Dermis blood vessel endothelial cell (primary cell): ENCODE results near the gene ZDHHC4. TPM values are rescaled to one million over a fixed set of nuclear protein-coding genes. Genes with fewer than 3 reads are reported as not detected.
"Not testable (repeated sequence)": the region's sequence is repeated elsewhere in the genome, so short reads cannot be mapped to it uniquely, and the experiment has no call there.

Experiments
- DNase-seq: peaks from one replicate; pipeline ENCODE4 v3.0.0; 2010
- total RNA-seq: library from RNA; depleted of rRNA; stranded (reverse); fragments of >200 nt; gene quantifications from 2 replicates; pipeline ENCODE4 v1.2.3, GENCODE V29; 2014

The ZDHHC4 gene
- total RNA-seq, 1 donor from 2014 or later, result 37.1 TPM

DNA sequence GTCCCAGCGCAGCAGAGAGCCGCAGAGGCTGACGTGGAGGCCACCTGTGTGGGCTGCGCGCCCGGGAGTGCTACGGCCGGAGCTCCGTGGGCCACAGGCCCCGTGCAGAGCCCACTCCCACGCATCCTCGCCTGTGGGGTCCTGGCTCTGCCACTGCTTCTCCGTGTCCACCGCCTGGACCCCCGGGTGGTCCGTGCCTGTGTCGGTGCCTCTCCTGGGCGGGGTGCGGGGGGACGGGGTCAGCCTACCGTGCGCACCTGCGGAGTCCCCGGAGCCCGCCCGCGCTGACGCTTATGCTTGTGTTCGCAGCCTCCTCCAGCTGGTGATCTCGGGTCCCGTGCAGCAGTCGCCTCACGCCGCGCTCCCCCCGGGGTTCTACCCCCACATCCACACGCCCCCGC is 30.4 kb downstream of the ZDHHC4 start:
- no peak for DNase-seq

DNA sequence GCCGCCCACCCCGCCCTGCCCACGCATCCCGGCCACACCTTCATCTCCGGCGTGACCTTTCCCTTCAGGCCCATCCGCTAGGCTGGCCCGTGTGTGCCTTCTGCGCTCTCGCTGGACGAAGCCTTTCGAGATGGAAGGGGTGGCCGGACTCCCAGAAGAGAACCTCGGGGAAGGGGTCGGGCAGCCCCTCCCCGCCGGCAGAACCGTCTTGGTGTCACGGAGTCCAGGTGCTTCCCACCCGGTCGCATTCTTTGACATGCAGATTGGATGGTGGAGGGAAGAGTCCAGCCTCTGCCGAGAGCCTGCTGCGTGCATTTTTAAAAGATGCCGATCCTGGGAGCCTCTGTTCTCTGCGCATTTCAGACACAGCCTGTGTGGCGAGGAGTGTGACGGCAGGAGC is 30.8 kb downstream of the ZDHHC4 start:
- DNase-seq, result no peak

DNA sequence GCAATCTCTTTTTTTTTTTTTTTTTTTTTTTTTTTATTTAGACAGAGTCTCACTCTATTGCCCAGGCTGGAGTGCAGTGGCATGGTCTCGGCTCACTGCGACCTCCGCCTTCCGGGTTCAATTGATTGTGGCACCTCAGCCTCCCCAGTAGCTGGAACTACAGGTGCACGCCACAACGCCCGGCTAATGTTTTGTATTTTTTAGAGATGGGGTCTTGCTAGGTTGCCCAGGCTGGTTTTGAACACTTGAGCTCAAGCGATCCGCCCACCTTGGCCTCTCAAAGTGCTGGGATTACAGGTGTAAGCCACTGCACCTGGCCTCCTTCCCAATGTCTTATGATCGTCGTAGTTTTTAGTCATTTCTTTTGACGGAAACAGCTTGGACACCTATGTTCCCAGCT is 31.5 kb downstream of the ZDHHC4 start:
- no peak for DNase-seq

DNA sequence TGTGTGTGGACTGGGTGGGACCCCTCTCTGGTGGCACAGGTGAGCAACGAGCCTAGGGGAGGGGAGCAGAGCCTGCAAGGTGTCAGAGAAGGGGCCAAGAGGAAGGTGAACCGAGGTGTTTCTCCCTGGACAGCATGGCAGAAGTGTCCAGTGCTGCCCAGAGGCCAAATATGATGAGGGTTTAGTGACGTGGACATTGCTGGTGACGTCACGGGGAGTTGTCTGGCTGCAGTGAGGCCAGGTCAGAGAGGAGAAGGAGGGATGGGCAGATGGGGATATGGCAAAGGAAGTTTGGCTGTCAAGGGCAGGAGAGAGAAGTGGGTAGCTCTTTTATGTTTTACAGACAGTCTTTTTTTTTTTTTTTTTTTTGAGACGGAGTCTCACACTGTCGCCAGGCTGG is 35.6 kb downstream of the ZDHHC4 start:
- DNase-seq, result no peak

DNA sequence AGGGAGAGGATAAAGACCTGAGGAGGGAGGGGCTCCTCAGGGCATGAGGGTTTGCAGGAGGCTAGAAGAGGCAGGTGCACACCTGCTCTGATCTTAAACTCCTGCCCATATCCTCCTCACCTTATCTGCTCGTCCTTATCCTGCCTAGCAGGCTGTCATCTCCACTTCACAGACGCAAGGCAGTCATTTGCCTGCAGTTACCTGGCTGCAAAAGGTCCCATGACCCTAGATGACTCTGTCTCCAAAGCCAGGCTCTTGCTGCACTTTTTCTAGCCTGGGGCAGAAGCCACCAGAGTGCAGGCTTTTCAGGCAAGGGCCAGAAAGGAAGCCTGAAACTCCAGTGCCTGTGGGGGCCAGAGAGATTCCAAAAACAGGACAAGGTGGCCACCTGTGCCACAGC is 36.5 kb downstream of the ZDHHC4 start:
- no peak for DNase-seq

DNA sequence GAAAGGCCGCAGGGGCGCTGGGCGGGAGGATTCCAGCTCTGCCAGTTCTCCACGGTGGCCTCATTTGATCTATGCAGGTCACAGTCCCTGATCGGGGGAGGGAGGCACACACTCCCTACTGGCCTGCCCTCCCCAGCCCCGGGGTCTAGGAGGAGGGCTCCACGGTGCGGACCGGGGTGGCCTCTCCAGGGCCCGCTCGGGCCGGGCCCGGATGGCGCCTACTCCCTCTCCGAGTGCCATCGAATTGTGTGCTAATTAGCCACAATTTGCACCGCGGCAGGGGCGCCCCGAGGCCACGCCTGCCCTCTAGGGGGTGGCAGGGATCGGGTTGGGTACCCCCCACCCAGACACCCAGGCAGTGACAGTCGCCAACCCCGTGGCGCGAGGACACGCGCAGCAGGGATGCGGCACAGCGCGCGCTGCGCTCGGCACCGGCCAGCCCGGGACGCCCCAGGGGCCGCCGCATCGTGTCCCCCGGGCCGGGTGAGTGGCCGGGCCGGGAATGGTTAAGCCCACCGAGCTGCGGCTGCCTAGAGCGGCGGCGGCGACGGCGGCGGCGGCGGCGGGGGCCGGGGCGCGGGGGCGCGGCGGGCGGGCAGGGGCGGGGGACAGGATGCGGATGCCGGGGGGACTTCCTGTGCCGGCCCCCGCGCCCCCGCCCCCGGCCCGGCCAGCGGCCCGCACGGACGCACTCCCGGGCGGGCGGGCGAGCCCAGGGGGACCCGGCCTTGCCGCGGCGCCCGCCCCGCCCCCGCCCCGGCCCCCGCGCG is 37.9 kb downstream of the ZDHHC4 start, which contains the start of gene ZNF853:
TSS of gene ZNF853 (plus strand) at position 658 of the 770 bp plus-strand sequence. CDS start 565 bp downstream, outside the sequence.
- no peak for DNase-seq

DNA sequence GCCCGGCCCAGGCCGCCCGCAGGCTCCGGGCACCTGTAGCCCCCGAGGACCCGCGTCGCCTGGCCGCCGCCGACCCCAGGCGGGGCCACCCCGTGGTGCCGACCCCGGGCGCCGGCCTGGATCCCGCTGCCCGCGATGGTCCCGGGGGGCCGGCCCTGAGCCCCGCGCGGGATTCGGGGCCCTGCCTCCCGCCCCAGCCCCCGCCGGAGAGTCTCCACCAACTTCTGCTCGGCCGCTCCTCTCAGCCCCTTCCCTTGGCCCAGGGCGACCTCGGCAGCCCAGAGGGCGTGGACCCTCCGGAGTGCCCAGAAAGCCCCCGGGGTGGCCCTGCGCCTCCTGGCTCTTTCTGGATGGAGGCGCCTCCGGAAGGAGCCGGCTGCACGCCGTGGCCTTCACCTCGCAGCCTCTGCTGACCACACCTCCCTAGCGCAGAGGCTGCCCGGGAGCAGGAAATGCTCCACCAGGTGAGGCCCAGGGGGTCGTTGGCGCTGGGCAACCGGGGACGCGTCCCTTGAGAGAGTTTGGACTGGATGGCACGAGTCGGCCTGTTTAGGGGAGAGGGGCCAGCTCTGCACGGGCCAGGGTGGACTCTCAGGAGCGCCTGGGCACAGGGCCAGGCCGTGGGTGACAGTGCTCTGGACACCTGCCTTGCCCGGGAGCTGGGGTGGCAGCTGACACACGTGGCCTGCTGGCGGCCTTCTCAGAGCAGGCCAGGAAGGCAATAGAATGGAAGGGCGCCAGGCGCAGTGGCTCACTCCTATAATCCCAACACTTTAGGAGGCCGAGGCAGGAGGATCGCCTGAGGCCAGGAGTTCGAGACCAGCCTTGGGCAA is 38.7 kb downstream of the ZDHHC4 start:
- DNase-seq, result no peak

DNA sequence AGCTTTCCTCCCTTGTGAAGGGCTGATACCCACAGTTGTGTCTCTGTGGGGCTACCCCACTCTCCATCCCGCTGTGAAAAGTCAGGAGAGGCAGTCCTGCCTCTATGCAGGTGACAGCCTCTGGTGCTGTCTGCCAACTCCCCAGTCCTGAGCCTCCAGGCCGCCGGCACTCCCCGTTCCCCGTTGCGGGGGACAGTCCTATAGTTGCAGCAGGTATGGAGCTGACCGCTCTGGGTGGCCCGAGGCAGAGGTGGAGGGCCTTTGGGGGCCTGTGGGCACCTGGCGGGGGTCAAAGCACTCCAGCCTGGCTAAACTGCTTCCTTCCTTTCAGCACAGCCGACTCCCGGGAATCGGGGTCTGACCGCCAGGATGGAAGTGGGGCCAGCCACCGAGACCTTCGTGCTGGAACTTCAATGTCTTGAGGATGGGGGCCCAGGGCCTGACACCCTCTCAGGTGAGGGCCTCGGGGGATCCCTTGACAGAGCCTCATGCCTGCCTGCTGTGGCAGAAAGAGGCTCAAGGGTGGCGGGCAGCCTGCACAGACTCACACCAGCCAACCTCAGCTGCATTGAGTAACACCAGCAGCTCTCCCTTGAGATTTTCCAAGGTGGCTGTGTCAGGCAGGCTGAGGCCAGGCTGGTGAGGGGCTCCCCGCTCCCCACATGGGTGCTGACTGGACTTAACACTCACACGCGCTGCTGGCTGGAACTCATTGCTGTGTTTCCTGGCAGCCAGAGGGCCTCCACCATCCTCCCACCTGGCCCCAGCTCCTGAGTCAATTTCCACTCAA is 39.8 kb downstream of the ZDHHC4 start:
- no peak for DNase-seq

DNA sequence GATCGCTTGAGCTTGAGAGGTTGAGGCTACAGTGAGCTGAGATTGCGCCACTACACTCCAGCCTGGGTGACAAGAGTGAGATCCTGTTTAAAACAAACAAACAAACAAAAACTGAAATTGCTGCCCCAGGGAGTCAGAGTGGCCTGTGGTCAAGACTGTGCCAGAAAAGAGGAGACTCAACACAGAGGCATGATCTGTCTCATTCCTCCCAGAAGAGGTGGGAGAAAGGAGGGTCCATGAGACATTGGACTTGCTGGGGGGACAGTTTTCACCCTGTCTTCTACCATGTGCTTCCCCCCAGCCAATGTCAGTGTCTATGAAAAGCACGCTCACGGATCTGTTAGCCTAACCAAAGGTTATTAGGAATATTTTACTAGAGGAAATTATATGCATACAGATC is 41.4 kb downstream of the ZDHHC4 start:
- no peak for DNase-seq

DNA sequence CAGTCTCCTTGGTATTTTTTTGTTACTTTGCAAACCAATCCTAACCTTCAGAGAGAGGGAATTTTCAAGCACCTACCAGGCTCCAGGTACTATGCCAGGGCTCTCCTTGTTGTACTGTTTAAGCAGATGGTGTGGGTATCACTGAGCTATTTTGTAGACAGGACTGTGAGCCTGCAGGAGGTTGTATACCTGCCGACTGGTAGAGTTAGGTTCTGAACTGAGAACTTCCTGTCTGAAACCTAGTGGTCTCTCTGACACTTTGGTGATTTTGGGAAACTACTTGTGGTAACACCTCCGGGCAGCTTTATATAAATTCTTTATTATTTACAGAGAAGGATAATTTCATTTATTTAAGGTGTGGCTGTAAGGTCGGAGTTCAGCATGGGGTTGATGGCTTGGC is 42.7 kb downstream of the ZDHHC4 start:
- no peak for DNase-seq

DNA sequence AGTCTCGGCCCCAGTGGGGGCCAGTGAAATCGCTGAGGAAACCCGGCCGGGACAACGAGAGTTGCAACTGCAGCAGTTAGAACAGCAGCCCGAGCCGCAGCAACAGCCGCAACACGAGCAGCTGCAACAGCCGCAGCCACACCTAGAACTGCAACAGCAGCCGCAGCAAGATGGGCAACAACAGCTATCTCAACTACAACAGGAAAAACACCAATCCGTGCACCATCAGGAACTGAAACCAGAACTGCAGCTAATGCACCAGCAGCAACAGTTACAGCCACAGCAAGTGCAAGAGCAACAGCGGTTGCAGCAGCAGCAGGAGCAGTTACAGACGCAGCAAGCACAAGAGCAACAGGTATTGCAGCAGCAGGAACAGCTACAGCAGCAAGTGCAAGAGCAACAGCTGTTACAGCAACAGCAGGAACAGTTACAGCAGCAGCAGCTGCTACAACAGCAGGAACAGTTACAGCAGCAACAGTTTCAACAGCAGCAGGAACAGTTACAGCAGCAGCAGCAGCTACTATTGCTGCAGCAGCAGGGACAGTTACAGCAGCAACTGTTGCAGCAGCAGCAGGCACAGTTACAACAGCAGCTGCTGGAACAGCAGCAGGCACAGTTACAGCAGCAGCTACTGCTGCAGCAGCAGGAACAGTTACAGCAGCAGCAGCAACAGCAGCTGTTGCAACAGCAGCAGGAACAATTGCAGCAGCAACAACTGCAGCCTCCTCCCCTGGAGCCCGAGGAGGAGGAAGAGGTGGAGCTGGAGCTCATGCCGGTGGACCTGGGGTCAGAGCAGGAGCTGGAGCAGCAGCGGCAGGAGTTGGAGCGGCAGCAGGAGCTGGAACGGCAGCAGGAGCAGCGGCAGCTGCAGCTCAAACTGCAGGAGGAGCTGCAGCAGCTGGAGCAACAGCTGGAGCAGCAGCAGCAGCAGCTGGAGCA is 44.2 kb downstream of the ZDHHC4 start:
- DNase-seq, result no peak

DNA sequence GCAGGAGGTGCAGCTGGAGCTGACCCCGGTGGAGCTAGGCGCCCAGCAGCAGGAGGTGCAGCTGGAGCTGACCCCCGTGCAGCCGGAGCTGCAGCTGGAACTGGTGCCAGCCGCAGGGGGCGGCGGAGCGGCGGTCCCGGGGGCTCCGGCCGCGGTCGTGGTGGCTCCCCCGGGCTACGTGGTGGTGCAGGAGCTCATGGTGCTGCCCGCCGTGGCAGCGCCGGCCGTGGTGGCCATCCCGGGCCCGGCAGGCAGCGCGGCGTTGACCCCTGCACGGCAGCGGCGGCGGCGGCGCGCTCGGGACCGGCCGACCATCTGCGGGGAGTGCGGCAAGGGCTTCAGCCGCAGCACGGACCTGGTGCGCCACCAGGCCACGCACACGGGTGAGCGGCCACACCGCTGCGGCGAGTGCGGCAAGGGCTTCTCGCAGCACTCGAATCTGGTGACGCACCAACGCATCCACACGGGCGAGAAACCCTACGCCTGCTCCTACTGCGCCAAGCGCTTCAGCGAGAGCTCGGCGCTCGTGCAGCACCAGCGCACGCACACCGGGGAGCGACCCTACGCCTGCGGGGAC is 45.0 kb downstream of the ZDHHC4 start:
- no peak for DNase-seq

DNA sequence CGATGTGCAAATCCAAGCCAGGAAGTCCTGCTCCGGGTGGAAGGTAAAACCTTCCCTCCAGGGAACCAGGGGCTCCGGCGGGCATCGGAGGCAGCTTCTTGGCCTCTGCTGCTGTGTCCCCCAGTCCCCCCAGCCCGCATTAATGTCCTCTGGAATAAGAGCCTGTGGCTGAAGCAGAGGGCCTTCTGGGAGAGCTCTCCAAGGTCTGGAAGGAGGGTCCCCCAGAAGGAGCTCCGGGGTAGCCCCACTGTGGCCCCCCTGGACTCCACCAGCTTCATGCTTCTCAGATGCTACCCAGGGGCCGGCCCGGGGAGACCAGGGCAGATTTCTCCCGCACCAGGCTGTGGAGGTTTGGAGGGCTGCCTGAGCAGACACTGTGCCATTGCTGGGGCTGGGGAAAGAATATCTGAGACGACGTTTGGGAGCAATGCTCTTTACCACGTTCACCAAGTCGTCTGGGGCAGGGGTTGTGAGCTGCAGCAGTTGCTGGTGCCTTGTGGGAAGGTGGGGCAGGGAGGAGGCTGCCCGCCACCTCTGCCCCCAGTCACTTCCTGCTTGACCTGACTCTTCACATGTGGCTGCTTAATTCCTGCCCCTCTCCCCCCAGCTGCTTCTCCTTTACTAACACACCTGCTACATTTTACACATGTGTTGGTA is 46.5 kb downstream of the ZDHHC4 start:
- no peak for DNase-seq

DNA sequence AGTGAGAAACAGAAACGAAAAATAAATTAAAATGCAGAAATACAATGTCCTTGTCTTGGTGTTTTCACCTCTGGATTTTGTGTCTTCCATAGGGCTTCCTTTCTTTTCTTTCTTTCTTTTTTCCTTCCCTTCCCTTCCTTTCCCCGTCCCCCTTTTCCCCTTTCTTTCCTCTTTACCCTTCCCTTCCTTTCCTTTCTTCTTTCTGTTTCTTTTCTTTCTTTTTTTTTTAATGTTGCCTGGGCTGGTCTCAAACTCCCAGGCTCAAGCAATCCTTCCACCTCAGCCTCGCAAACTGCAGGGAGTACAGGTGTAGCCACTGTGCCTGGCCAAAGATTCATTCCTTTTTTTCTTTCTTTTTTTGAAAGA is 47.0 kb downstream of the ZDHHC4 start:
- DNase-seq, result no peak

DNA sequence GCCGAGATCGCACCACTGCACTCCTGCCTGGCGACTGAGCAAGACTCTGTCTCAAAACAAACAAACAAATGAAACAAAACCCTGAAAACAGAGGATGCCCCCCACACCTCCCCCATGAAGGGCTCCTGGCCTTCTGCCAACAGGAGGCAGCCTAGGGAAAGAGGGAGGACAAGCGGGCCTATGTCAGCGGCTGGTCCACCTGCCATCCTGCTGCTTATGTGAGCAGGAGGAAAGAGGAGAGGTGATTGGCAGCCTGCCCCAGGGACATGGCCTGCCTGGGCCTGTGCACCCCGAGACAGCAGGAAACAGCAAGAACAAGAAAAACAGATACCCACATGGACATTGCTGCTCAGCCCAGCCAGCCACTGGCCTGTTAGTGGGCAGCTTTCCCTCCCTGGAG is 50.8 kb downstream of the ZDHHC4 start:
- DNase-seq, result no peak

DNA sequence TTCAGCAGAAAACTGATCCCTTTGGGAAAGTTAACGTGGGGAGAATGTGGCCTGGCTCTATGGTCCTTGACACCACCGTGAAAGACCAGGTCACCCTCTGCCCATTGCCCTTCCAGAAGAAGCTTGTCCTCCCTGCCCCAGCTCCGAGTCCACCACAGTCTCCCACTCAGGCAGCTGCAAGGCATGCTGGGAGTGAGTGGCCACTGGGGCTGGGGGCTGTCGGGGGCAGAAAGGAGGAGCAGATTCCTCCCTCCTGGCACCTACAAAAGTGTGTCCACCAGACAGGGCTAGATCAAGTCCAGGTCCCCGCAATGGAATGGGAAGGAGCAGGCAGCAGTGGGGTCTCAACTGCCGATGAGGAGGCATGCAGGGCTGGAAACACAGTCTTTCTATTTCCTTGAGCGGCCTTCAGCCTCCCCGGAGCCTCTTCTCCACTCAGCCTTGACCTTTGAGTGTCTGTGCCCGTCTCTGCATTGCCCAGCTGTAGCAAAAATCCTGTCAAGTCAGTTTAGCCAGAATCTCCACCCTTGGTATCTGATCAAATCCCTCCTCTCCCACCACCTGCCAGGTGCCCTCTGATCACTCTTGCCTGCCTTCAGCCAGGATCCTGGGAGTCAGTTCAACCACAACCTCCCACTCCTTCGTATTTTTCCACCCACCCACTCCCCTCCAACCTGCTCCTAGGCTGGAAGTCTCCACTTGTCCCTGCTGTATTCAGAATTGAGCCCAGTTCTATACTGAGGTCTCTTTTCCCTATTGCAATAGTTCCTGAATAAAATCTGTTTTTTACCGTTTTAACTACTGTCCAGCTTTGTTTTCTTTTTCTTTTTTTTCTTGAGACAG is 53.0 kb downstream of the ZDHHC4 start:
- DNase-seq, result no peak

DNA sequence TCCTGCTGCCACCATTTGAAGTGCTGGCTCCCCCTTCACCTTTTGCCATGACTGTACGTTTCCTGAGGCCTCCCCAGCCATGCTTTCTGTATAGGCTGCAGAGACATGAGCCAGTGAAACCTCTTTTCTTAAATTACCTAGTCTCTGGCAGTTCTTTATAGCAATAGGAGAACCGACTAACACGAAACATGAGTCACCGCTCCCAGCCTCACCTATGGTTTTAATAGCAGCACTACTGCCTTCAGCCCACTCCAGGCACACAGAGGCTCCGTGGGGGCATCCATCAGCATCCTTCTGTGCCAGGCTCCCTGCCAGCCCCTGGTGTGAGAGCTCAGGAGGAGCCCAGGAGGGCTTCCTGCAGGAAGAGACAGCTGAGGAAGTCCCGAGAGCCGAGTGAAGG is 54.4 kb downstream of the ZDHHC4 start:
- no peak for DNase-seq

DNA sequence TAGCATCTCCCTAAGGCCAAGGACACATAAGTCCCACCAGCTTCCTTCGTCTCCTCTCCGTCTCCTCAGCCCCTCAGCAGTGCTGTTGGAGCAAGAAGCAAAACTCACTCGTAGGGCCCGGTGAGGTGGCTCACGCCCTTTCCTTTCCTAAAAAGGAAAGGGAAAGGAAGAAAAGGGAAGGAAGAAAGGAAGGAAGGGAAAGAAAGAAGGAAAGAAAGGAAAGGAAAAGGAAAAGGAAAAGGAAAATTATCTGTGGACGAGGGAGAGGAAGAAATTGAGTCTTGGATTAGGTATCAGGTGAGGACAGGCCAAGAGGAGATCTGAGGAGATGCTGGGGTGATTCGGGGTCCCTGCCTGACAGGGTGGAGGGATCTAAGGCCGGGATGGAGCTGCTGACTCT is 56.8 kb downstream of the ZDHHC4 start:
- DNase-seq, result no peak

DNA sequence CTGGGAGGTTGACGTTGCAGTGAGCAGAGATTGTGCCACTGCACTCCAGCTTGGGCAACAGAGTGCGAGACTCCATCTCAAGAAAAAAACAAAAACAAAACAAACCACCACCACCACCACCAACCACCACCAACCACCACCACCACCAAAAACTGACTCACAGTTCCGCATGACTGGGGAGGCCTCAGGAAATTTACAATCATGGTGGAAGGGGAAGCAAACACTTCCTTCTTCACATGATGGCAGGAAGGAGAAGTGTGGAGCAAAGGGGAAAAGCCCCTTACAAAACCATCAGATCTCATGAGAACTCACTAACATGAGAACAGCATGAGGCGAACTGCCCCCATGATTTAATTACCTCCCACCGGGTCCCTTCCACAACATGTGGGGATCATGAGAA is 57.7 kb downstream of the ZDHHC4 start:
- DNase-seq, result not testable (repeated sequence)
